Body of pancreas (tissue), 4 donors: ENCODE data around the gene TSPAN14.

Experiments
- CTCF ChIP-seq, 7 experiments: fragments of 450-650 bp in 4 of 7; fragments of 200-600 bp in 3 of 7; sonication (generic) in 3 of 7; IDR thresholded peaks; one replicate each; pipeline ENCODE4 v1.5.1; 2016 to 2019; ENCODE audit warnings: antibody characterized with exemption in 7 of 7
- POLR2A ChIP-seq, 3 donors: fragments of 450-650 bp; IDR thresholded peaks; one replicate each; pipeline ENCODE4 v1.6.1; 2016; ENCODE audit warnings: antibody characterized with exemption in 3 of 3, mild to moderate bottlenecking in 2 of 3

- TF ChIP-seq CTCF (IDR thresholded peaks at IDR 0.05) (no peak), POLR2A (IDR thresholded peaks at IDR 0.05) (no peak)
Observed at GRCh38 chr10:80452069-80452468, 2.0 kb upstream of the TSPAN14 start.
